GM12891 (cell line): Measurements from ENCODE around the gene CCDC9.
"Not testable (repeated sequence)": the region's sequence is repeated elsewhere in the genome, so short reads cannot be mapped to it uniquely, and the experiment has no call there.

Experiments used
- DNase-seq: peaks from one replicate; pipeline ENCODE4 v3.0.0; 2011; ENCODE audit warnings: low spot score; ENCODE audit not compliant: insufficient read length
- FAIRE-seq: peaks from 2 replicates; lab custom pipeline; 2011; peaks lifted over from hg19 to GRCh38; lab: Jason Lieb, UNC
- PAX5 ChIP-seq: IDR thresholded peaks from 2 replicates; pipeline ENCODE4 v1.6.1; 2011; ENCODE audit warnings: low read length, moderate library complexity, mild to moderate bottlenecking; ENCODE audit not compliant: insufficient read depth, severe bottlenecking
- POLR2A ChIP-seq: IDR thresholded peaks from 2 replicates; pipeline ENCODE4 v1.6.1; 2011; ENCODE audit warnings: low read depth, low read length, control low read depth
- POLR2AphosphoS5 ChIP-seq: IDR thresholded peaks from 2 replicates; pipeline ENCODE4 v1.6.1; 2011; ENCODE audit warnings: low read depth, low read length, control low read depth
- POU2F2 ChIP-seq: IDR thresholded peaks from 2 replicates; pipeline ENCODE4 v1.6.1; 2011; ENCODE audit warnings: low read depth, mild to moderate bottlenecking, control low read depth, low read length, moderate library complexity
- SPI1 ChIP-seq: IDR thresholded peaks from 2 replicates; pipeline ENCODE4 v1.6.1; 2011; ENCODE audit warnings: low read depth, low read length, control low read depth
- TAF1 ChIP-seq: IDR thresholded peaks from 2 replicates; pipeline ENCODE4 v1.6.1; 2011; ENCODE audit warnings: low read depth, low read length, control low read depth

The CCDC9 gene

GRCh38 chr19:47272448-47273312 is 16.4 kb downstream of the CCDC9 start:
- peak; percentile 35 for FAIRE-seq
- TF ChIP-seq POU2F2, result no peak
- TF ChIP-seq POLR2A, result no peak
- TF ChIP-seq POLR2AphosphoS5, result no peak
- peak; percentile 39 for DNase-seq

GRCh38 chr19:47273313-47274070 is 17.2 kb downstream of the CCDC9 start:
- DNase-seq (peak; percentile 98), FAIRE-seq (peak; percentile 99)
- TF ChIP-seq TAF1 (0 out of 2 replicates have a peak, but pooled peaks have one; percentile 55), POLR2A (peak; percentile 81; the same call in 1 of the 2 replicates), SPI1 (no peak), POU2F2 (no peak), POLR2AphosphoS5 (peak; percentile 62; the same call in 1 of the 2 replicates), PAX5 (no peak)

- DNase-seq (peak; percentile 95), FAIRE-seq (peak; percentile 97)
- no peak for TF ChIP-seq POLR2A
- TF ChIP-seq SPI1, result peak; percentile 55; the same call in 1 of the 2 replicates
- no peak for TF ChIP-seq PAX5
- TF ChIP-seq TAF1, result peak; percentile 30; the same call in 1 of the 2 replicates
- 0 out of 2 replicates have a peak, but pooled peaks have one; percentile 17 for TF ChIP-seq POU2F2
- TF ChIP-seq POLR2AphosphoS5, result peak; percentile 69
These were observed 18.0 kb downstream of the CCDC9 start, which contains the start of gene INAFM1 for GRCh38 chr19:47274071-47274890. INAFM1 (plus strand) TSS chr19:47274885; CDS start chr19:47274920, 35 bp downstream.

- peak; percentile 38 for FAIRE-seq
- DNase-seq, result no peak
- TF ChIP-seq PAX5 (no peak), SPI1 (0 out of 2 replicates have a peak, but pooled peaks have one; percentile 18), POLR2AphosphoS5 (no peak), POLR2A (no peak), POU2F2 (no peak)
These were observed 18.8 kb downstream of the CCDC9 start for GRCh38 chr19:47274891-47275761.

GRCh38 chr19:47275791-47276461 is 19.6 kb downstream of the CCDC9 start:
- TF ChIP-seq POLR2A (no peak), TAF1 (no peak), SPI1 (no peak), POLR2AphosphoS5 (no peak), POU2F2 (no peak), PAX5 (no peak)
- no peak for DNase-seq
- FAIRE-seq, result no peak

GRCh38 chr19:47276513-47276912 is 20.2 kb downstream of the CCDC9 start:
- DNase-seq, FAIRE-seq: not testable (repeated sequence)

GRCh38 chr19:47280183-47280797 is 24.0 kb downstream of the CCDC9 start:
- DNase-seq (no peak), FAIRE-seq (no peak)
- no peak for TF ChIP-seq SPI1

GRCh38 chr19:47283405-47284059 is 27.2 kb downstream of the CCDC9 start:
- FAIRE-seq, result no peak
- no peak for DNase-seq
- TF ChIP-seq POU2F2 (no peak), PAX5 (no peak), POLR2AphosphoS5 (no peak), TAF1 (no peak), SPI1 (no peak), POLR2A (no peak)
